ENCODE results near the gene MAPK6. TPM values are rescaled to one million over a fixed set of nuclear protein-coding genes. Genes with fewer than 3 reads are reported as not detected.

MAPK6 gene
- total RNA-seq, 1 donor from 2014 or later, result 16.2 TPM

GRCh38 chr15:52004806-52005205 is 14.2 kb upstream of the MAPK6 start:
- TF ChIP-seq CTCF (IDR thresholded peaks at IDR 0.05), result no peak
- H3K27ac Mint-ChIP-seq, result no peak overlapping the region
- CTCF ChIA-PET, result no interaction called here
- no peaks in the 10 kb centered on the region for H3K27me3 Mint-ChIP-seq
- ATAC-seq (ENCODE audit: low read depth) (no peak), DNase-seq (no peak)
- H3K4me3 Mint-ChIP-seq, result no peak overlapping the region
- H3K4me1 Mint-ChIP-seq, result peaks cover 35% of the 10 kb centered on the region
- POLR2A ChIA-PET, result no interaction called here
- H3K9me3 Mint-ChIP-seq, result peaks cover 5% of the 10 kb centered on the region
- intact Hi-C loops (cut with micrococcal nuclease), result no loop called here
- H3K36me3 Mint-ChIP-seq (ENCODE audit: low read depth), result no peaks in the 10 kb centered on the region

GRCh38 chr15:52005748-52006701 is 13.0 kb upstream of the MAPK6 start:
- DNase-seq (no peak), ATAC-seq (ENCODE audit: low read depth) (peak; percentile 71)
- Mint-ChIP-seq H3K27me3 (no peaks in the 10 kb centered on the region), H3K27ac (peak overlapping the region; percentile 82), H3K4me1 (peaks cover 35% of the 10 kb centered on the region), H3K9me3 (peaks cover 5% of the 10 kb centered on the region), H3K36me3 (ENCODE audit: low read depth) (no peaks in the 10 kb centered on the region), H3K4me3 (peak overlapping the region; percentile 3)
- no peak for TF ChIP-seq CTCF (IDR thresholded peaks at IDR 0.05)
- CTCF ChIA-PET, result no interaction called here
- intact Hi-C loops (cut with micrococcal nuclease), result loop anchor here (1.0 kb wide), 1 partner anchor 13 kb away; the partner anchor contains the start of gene MAPK6
- POLR2A ChIA-PET, result interaction anchor here (0.6 to 1.6 kb wide), 2 partner anchors 35 to 101 kb away, joined by 3 read pairs; partner anchors contain the start of gene LEO1

GRCh38 chr15:52006702-52007340 is 12.2 kb upstream of the MAPK6 start:
- intact Hi-C loops (cut with micrococcal nuclease), result loop anchor here (1.0 kb wide), 1 partner anchor 12 kb away; the partner anchor contains the start of gene MAPK6
- ATAC-seq (ENCODE audit: low read depth), result no peak
- peaks cover 5% of the 10 kb centered on the region for H3K9me3 Mint-ChIP-seq

GRCh38 chr15:52008359-52008697 is 10.7 kb upstream of the MAPK6 start:
- ATAC-seq (ENCODE audit: low read depth), result no peak

More at GRCh38 chr15:52006702-52007340, 12.2 kb upstream of the MAPK6 start:
- H3K27ac Mint-ChIP-seq, result peak overlapping the region; percentile 82
- H3K27me3 Mint-ChIP-seq, result no peaks in the 10 kb centered on the region
- H3K36me3 Mint-ChIP-seq (ENCODE audit: low read depth), result no peaks in the 10 kb centered on the region
- ChIA-PET CTCF (no interaction called here), POLR2A (interaction anchor here (0.7 to 1.6 kb wide), 2 partner anchors 35 to 36 kb away, joined by 3 read pairs; partner anchors contain the start of gene LEO1)
- DNase-seq, result no peak
- H3K4me3 Mint-ChIP-seq, result peak overlapping the region; percentile 3
- TF ChIP-seq CTCF (IDR thresholded peaks at IDR 0.05), result no peak
- peaks cover 35% of the 10 kb centered on the region for H3K4me1 Mint-ChIP-seq

More at GRCh38 chr15:52008359-52008697, 10.7 kb upstream of the MAPK6 start:
- no peaks in the 10 kb centered on the region for H3K36me3 Mint-ChIP-seq (ENCODE audit: low read depth)
- no peak for TF ChIP-seq CTCF (IDR thresholded peaks at IDR 0.05)
- no peaks in the 10 kb centered on the region for H3K27me3 Mint-ChIP-seq
- ChIA-PET CTCF (no interaction called here), POLR2A (no interaction called here)
- intact Hi-C loops (cut with micrococcal nuclease), result no loop called here
- H3K4me3 Mint-ChIP-seq, result no peak overlapping the region
- no peaks in the 10 kb centered on the region for H3K9me3 Mint-ChIP-seq
- DNase-seq, result no peak
- no peak overlapping the region for H3K27ac Mint-ChIP-seq
- H3K4me1 Mint-ChIP-seq, result peaks cover 35% of the 10 kb centered on the region

Measured in activated B cell treated with CpG ODN at 0.5 μM for 24 hours (primary cell).